H1 (cell line): ENCODE measurements around the gene FHIP2A. TPM values are rescaled to one million over a fixed set of nuclear protein-coding genes. Genes with fewer than 3 reads are reported as not detected.

Experiments used
- CTCF ChIA-PET: fragments of 300-600 bp; sonication (Branson Sonifier 250); formaldehyde crosslinking; loops from one replicate; lab custom pipeline; 2021; ENCODE audit not compliant: partially characterized antibody; lab: Charles Lee
- POLR2A ChIA-PET: fragments of 300-600 bp; sonication (Branson Sonifier 250); formaldehyde crosslinking; loops from one replicate; lab custom pipeline; 2021; ENCODE audit warnings: inconsistent platforms; ENCODE audit not compliant: partially characterized antibody; lab: Charles Lee
- DNase-seq, 2 experiments: peaks; one replicate each; pipeline versions ENCODE4 v3.0.0 to v3.0.0-alpha.2; 2010 to 2022; ENCODE audit warnings: low spot score in 2 of 2, low read depth in 1 of 2, mixed read lengths in 1 of 2
- FAIRE-seq: peaks from 2 replicates; lab custom pipeline; 2011; peaks lifted over from hg19 to GRCh38; lab: Jason Lieb, UNC
- H2AFZ ChIP-seq: 2 replicates; pipeline ENCODE4 v1.8.1; 2012; ENCODE audit warnings: low read length, inconsistent platforms
- H2AK5ac ChIP-seq: 2 replicates; pipeline ENCODE4 v1.6.1; 2013; ENCODE audit warnings: low read depth, low read length
- H2BK120ac ChIP-seq: replicated peaks from 2 replicates; pipeline ENCODE3; 2013; ENCODE audit warnings: low read depth, low read length, inconsistent platforms
- H2BK12ac ChIP-seq: 2 replicates; pipeline ENCODE4 v1.6.1; 2013; ENCODE audit warnings: low read depth, low read length
- H2BK15ac ChIP-seq: 2 replicates; pipeline ENCODE4 v1.6.1; 2013; ENCODE audit warnings: low read length
- H2BK20ac ChIP-seq: 2 replicates; pipeline ENCODE4 v1.6.1; 2013; ENCODE audit warnings: low read length
- H2BK5ac ChIP-seq: 2 replicates; pipeline ENCODE4 v1.6.1; 2013; ENCODE audit warnings: low read depth, low read length
- H3K14ac ChIP-seq: 2 replicates; pipeline ENCODE4 v1.6.1; 2013; ENCODE audit warnings: inconsistent platforms; ENCODE audit not compliant: insufficient read length
- H3K18ac ChIP-seq: 2 replicates; pipeline ENCODE4 v1.6.1; 2013; ENCODE audit warnings: low read length; ENCODE audit errors: extremely low read depth
- H3K23ac ChIP-seq: 2 replicates; pipeline ENCODE4 v1.6.1; 2013; ENCODE audit warnings: inconsistent platforms; ENCODE audit not compliant: insufficient read length
- H3K23me2 ChIP-seq: 2 replicates; pipeline ENCODE4 v1.6.1; 2013; ENCODE audit warnings: low read depth, low read length
- H3K27ac ChIP-seq: 2 replicates; pipeline ENCODE4 v1.6.1; 2011; ENCODE audit warnings: low read depth, low read length, inconsistent platforms
- H3K27me3 ChIP-seq, 4 experiments: replicated peaks in 1 of 4; 1 replicate in 1 of 4; 2 replicates in 3 of 4; pipeline versions ENCODE4 v1.6.1 to v1.8.1; 2011 to 2013; ENCODE audit warnings: low read length in 3 of 4, mild to moderate bottlenecking in 3 of 4, inconsistent platforms in 2 of 4, mixed read lengths in 2 of 4, moderate library complexity in 1 of 4; ENCODE audit not compliant: control insufficient read depth in 3 of 4, insufficient read depth in 3 of 4; ENCODE audit errors: extremely low read depth in 1 of 4
- H3K36me3 ChIP-seq, 4 experiments: 2 replicates each; pipeline versions ENCODE4 v1.6.1 to v1.8.1; 2011 to 2013; ENCODE audit warnings: mild to moderate bottlenecking in 4 of 4, low read length in 3 of 4, moderate library complexity in 2 of 4, control low read depth in 1 of 4, inconsistent platforms in 1 of 4; ENCODE audit not compliant: insufficient read depth in 4 of 4, control insufficient read depth in 2 of 4
- H3K4ac ChIP-seq: replicated peaks from 2 replicates; pipeline ENCODE3; 2013; ENCODE audit warnings: low read length, low read depth, mixed read lengths, inconsistent platforms; ENCODE audit not compliant: insufficient read length
- H3K4me1 ChIP-seq, 4 experiments: replicated peaks in 1 of 4; 1 replicate in 1 of 4; 2 replicates in 3 of 4; pipeline versions ENCODE4 v1.6.1 to v1.8.1; 2011 to 2013; ENCODE audit warnings: low read length in 3 of 4, inconsistent platforms in 2 of 4, mixed read lengths in 1 of 4; ENCODE audit not compliant: insufficient read depth in 4 of 4, control insufficient read depth in 3 of 4
- H3K4me2 ChIP-seq, 2 experiments: 2 replicates each; pipeline versions ENCODE4 v1.6.1 to v1.8.1; 2011 to 2013; ENCODE audit warnings: low read depth in 2 of 2, low read length in 2 of 2, control low read depth in 1 of 2, inconsistent platforms in 1 of 2, mild to moderate bottlenecking in 1 of 2; ENCODE audit not compliant: insufficient read depth in 1 of 2
- H3K4me3 ChIP-seq, 4 experiments: fragments of 200-600, 300-600 bp in 1 of 4; sonication (generic), shearing (Covaris generic), sonication (Bioruptor Twin) in 1 of 4; 2 replicates each; pipeline versions ENCODE4 v1.5.1 to v1.8.1; 2011 to 2016; ENCODE audit warnings: low read length in 4 of 4, low read depth in 3 of 4, control low read depth in 2 of 4, inconsistent platforms in 2 of 4, mild to moderate bottlenecking in 2 of 4, mixed read lengths in 1 of 4, moderate library complexity in 1 of 4; ENCODE audit not compliant: insufficient read depth in 2 of 4; ENCODE audit errors: extremely low read depth in 1 of 4
- H3K56ac ChIP-seq: replicated peaks from 2 replicates; pipeline ENCODE3; 2013; ENCODE audit warnings: low read depth, mild to moderate bottlenecking, mixed read lengths, low read length, inconsistent platforms; ENCODE audit not compliant: insufficient read length
- H3K79me1 ChIP-seq: 2 replicates; pipeline ENCODE4 v1.6.1; 2013; ENCODE audit warnings: low read depth, low read length, control low read depth
- H3K79me2 ChIP-seq, 2 experiments: 2 replicates each; pipeline versions ENCODE4 v1.6.1 to v1.8.1; 2012 to 2013; ENCODE audit warnings: low read length in 2 of 2, mild to moderate bottlenecking in 2 of 2, inconsistent platforms in 1 of 2; ENCODE audit not compliant: insufficient read depth in 2 of 2, control insufficient read depth in 1 of 2
- H3K9ac ChIP-seq, 4 experiments: replicated peaks in 1 of 4; 1 replicate in 1 of 4; 2 replicates in 3 of 4; pipeline versions ENCODE4 v1.6.1 to v1.8.1; 2011 to 2013; ENCODE audit warnings: low read depth in 3 of 4, low read length in 3 of 4, control low read depth in 2 of 4, mild to moderate bottlenecking in 2 of 4, moderate library complexity in 2 of 4, inconsistent platforms in 1 of 4; ENCODE audit errors: extremely low read depth in 1 of 4
- H3K9me3 ChIP-seq, 2 experiments: 2 replicates each; pipeline versions ENCODE4 v1.6.1 to v1.8.1; 2012 to 2013; ENCODE audit warnings: mild to moderate bottlenecking in 2 of 2, moderate library complexity in 2 of 2, control low read depth in 1 of 2, inconsistent platforms in 1 of 2, low read depth in 1 of 2, low read length in 1 of 2, mixed read lengths in 1 of 2; ENCODE audit not compliant: insufficient read depth in 2 of 2
- H4K20me1 ChIP-seq, 2 experiments: replicated peaks in 1 of 2; 2 replicates each; pipeline versions ENCODE3 to v1.8.1; 2011 to 2013; ENCODE audit warnings: inconsistent platforms in 2 of 2, low read length in 2 of 2, mild to moderate bottlenecking in 1 of 2; ENCODE audit not compliant: insufficient read depth in 2 of 2, control insufficient read depth in 1 of 2
- H4K5ac ChIP-seq: 2 replicates; pipeline ENCODE4 v1.6.1; 2013; ENCODE audit warnings: low read length, low read depth, mixed read lengths, inconsistent platforms; ENCODE audit not compliant: insufficient read length
- H4K8ac ChIP-seq: 2 replicates; pipeline ENCODE4 v1.8.0; 2013; ENCODE audit warnings: mild to moderate bottlenecking, moderate library complexity, low read length, inconsistent platforms; ENCODE audit not compliant: insufficient read depth; ENCODE audit errors: extremely low read depth
- H4K91ac ChIP-seq: replicated peaks from 2 replicates; pipeline ENCODE3; 2013; ENCODE audit warnings: low read length, mixed read lengths, inconsistent platforms; ENCODE audit not compliant: insufficient read length
- ASH2L ChIP-seq: fragments of 200-600, 300-600 bp; sonication (generic); IDR thresholded peaks from one replicate; pipeline ENCODE4 v1.7.1; 2017; ENCODE audit warnings: low read length
- EZH2 ChIP-seq: fragments of 200-600 bp; sonication (generic); IDR thresholded peaks from 2 replicates; pipeline ENCODE4 v1.7.1; 2012; ENCODE audit warnings: low read depth, mild to moderate bottlenecking, moderate library complexity, low read length, inconsistent platforms; ENCODE audit not compliant: severe bottlenecking
- POU5F1 ChIP-seq: IDR thresholded peaks from 2 replicates; pipeline ENCODE4 v1.6.1; 2011; ENCODE audit warnings: low read depth, mild to moderate bottlenecking, low read length, moderate library complexity
- SP2 ChIP-seq: IDR thresholded peaks from 2 replicates; pipeline ENCODE4 v1.6.1; 2012; ENCODE audit warnings: mild to moderate bottlenecking, low read length, inconsistent platforms
- YY1 ChIP-seq: IDR thresholded peaks from 2 replicates; pipeline ENCODE4 v1.6.1; 2011; ENCODE audit warnings: low read depth, mild to moderate bottlenecking, low read length
- WGBS, 2 experiments: shearing (Covaris generic) in 1 of 2; methylation state at CpG; one replicate each; pipeline versions ENCODE4 v1.1.6 to v1.1.7; 2013 to 2015; ENCODE audit warnings: low lambda C conversion rate in 2 of 2, mixed read lengths in 2 of 2, inconsistent platforms in 1 of 2, low coverage in 1 of 2, missing lambda C conversion rate in 1 of 2; ENCODE audit not compliant: insufficient replicate concordance in 2 of 2, insufficient coverage in 1 of 2, insufficient read length in 1 of 2; ENCODE audit errors: extremely low coverage in 1 of 2, missing lambda C conversion rate in 1 of 2; 5-methylcytosine and 5-hydroxymethylcytosine counted together
- polyA plus RNA-seq, 7 experiments: library from polyadenylated mRNA; depleted of rRNA in 3 of 7; stranded (reverse) in 5 of 7; unstranded in 2 of 7; fragments of >200 nt in 5 of 7; fragments of 200-250 nt in 2 of 7; gene quantifications; 1 replicate in 5 of 7; 2 replicates in 1 of 7; 4 replicates in 1 of 7; pipeline versions ENCODE4 v1.2.1 to v1.2.3, GENCODE V29; 2011 to 2013; ENCODE audit warnings: missing spikeins in 2 of 7, mixed read lengths in 2 of 7
- total RNA-seq: library from RNA; stranded (reverse); fragmentation: NEBNext Ultra II Directional; extraction: Animal tissue kit (Norgen Biotek cat#: 25700); gene quantifications from 2 replicates; pipeline ENCODE4 v1.2.1, GENCODE V29; 2021

FHIP2A gene
- total and polyA plus RNA-seq, 2 of the 8 experiments (the other 6 are each of a cell fraction or from before 2014, with no cell fraction given), result 4.5 to 15.0 TPM

DNA sequence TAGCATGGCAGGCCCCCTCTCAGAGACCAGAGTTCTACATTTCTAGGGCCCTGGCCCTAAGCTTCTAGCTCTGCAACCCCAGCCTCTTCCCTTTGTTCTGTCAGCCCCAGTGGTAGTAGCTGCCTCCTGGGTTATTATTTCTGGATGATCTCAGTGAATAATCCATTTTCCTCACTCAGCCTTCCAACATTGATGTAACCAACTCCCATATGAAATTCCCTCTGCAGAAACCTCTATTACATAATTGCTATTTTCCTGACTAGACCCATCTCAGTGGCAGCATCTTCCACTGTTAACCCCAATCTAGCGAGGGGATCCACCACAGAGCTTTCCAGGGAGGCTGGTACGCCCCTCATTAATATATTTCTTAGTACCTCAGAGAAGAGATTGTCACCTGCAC lies 49.8 kb downstream of the FHIP2A start:
- Histone ChIP-seq H3K4ac (no peak overlapping the region), H2BK5ac (no peak overlapping the region), H3K4me1 (no peaks in the 10 kb centered on the region), H3K27me3 (no peaks in the 10 kb centered on the region)
- no peak for TF ChIP-seq POU5F1
- no peak for TF ChIP-seq YY1
- TF ChIP-seq SP2, result no peak
- no peak for TF ChIP-seq ASH2L
- no peak for TF ChIP-seq EZH2
- TF ChIP-seq, all 59 proteins: peak for 0
- H3K56ac ChIP-seq, result no peak overlapping the region
- no peaks in the 10 kb centered on the region for H3K79me2 ChIP-seq
- POLR2A ChIA-PET, result no interaction called here
- no peak overlapping the region for H3K9ac ChIP-seq
- DNase-seq (no peak), FAIRE-seq (no peak)
- H3K4me3 ChIP-seq, result no peak overlapping the region
- no peak overlapping the region for H2BK12ac ChIP-seq
- H4K8ac ChIP-seq, result no peak overlapping the region
- no peaks in the 10 kb centered on the region for H3K36me3 ChIP-seq
- H2BK20ac ChIP-seq, result no peak overlapping the region
- no peaks in the 10 kb centered on the region for H3K23me2 ChIP-seq
- no peak overlapping the region for H4K91ac ChIP-seq
- CTCF ChIA-PET, result interaction anchor here (1.3 to 5.3 kb wide), 4 partner anchors 8 to 258 kb away, joined by 4 to 25 read pairs (median 6); no protein-coding TSS in a partner anchor
- H3K4me2 ChIP-seq, result no peak overlapping the region
- H3K18ac ChIP-seq, result no peak overlapping the region
- no peak overlapping the region for H3K23ac ChIP-seq
- H3K9me3 ChIP-seq, result no peaks in the 10 kb centered on the region
- H4K20me1 ChIP-seq, result no peaks in the 10 kb centered on the region
- no peak overlapping the region for H4K5ac ChIP-seq
- H2AFZ ChIP-seq, result no peak overlapping the region
- no peak overlapping the region for H3K14ac ChIP-seq
- H2BK120ac ChIP-seq, result no peak overlapping the region
- H3K27ac ChIP-seq, result no peak overlapping the region
- H2AK5ac ChIP-seq, result no peak overlapping the region
- H3K79me1 ChIP-seq, result no peaks in the 10 kb centered on the region
- H2BK15ac ChIP-seq, result no peak overlapping the region
- 89% methylated on average over 2 of the region's 2 CpGs; no CpG with 5 or more reads in 1 of the 2 experiments for WGBS, 2 experiments
